ENCODE measurements around the gene SPRR3. TPM values are rescaled to one million over a fixed set of nuclear protein-coding genes. Genes with fewer than 3 reads are reported as not detected.

SPRR3 gene
- total RNA-seq, 1 experiment from 2014 or later: not detected

DNA sequence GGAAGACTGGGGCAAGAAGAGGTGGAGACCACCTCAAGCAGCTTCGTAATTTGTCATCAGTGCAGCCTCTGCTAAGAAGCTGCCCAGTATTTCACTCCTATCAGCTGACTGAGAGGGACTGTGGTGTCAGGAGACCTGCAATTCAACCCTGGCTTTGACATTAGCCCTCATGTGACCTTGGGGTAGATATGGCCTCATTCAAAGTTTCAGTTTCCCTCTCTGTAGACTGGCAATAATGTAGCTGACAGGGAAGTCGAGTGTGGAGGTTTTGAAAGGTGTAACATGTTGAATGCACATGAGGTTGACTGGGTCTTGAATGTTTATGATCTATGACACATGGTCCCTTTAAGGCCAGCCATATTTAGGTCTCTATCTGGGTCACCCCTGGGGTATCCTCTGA is 33.3 kb upstream of the SPRR3 start:
- DNase-seq (ENCODE audit: low spot score): no peak
- POLR2A ChIA-PET (ENCODE audit: low non-redundant PET): no interaction called here
- H3K27me3 ChIP-seq (replicated peaks; ENCODE audit: insufficient read depth, low read depth, low read length, poor library complexity): peaks cover 11% of the 10 kb centered on the region
- BruUV-seq (replicated peaks): no TSS peak
- CTCF ChIA-PET: no interaction called here
- H3K27ac ChIP-seq (ENCODE audit: low read depth, low read length, poor library complexity, severe bottlenecking): no peak overlapping the region
- intact Hi-C loops (cut with micrococcal nuclease; ENCODE audit: unreplicated experiment): no loop called here
- TF ChIP-seq EZH2 (IDR thresholded peaks at IDR 0.05; ENCODE audit: borderline replicate concordance, low read depth, low read length, poor library complexity, severe bottlenecking): no peak
- TF ChIP-seq, protein P1, sequence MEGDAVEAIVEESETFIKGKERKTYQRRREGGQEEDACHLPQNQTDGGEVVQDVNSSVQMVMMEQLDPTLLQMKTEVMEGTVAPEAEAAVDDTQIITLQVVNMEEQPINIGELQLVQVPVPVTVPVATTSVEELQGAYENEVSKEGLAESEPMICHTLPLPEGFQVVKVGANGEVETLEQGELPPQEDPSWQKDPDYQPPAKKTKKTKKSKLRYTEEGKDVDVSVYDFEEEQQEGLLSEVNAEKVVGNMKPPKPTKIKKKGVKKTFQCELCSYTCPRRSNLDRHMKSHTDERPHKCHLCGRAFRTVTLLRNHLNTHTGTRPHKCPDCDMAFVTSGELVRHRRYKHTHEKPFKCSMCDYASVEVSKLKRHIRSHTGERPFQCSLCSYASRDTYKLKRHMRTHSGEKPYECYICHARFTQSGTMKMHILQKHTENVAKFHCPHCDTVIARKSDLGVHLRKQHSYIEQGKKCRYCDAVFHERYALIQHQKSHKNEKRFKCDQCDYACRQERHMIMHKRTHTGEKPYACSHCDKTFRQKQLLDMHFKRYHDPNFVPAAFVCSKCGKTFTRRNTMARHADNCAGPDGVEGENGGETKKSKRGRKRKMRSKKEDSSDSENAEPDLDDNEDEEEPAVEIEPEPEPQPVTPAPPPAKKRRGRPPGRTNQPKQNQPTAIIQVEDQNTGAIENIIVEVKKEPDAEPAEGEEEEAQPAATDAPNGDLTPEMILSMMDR (conservative IDR thresholded peaks at IDR 0.05; ENCODE audit: low read depth, low read length): no peak
- no peak overlapping the region for H3K4me3 ChIP-seq (ENCODE audit: low read depth, low read length, poor library complexity, severe bottlenecking)
- H3K36me3 ChIP-seq (ENCODE audit: insufficient read depth, low read length, poor library complexity, severe bottlenecking): no peaks in the 10 kb centered on the region
- no peaks in the 10 kb centered on the region for H3K4me1 ChIP-seq (ENCODE audit: insufficient read depth, low read length, poor library complexity, severe bottlenecking)
- H3K9me3 ChIP-seq (ENCODE audit: low read depth, low read length, poor library complexity, severe bottlenecking): no peaks in the 10 kb centered on the region

- H3K4me3 ChIP-seq (ENCODE audit: low read depth, low read length, poor library complexity, severe bottlenecking): no peak overlapping the region
- H3K36me3 ChIP-seq (ENCODE audit: insufficient read depth, low read length, poor library complexity, severe bottlenecking): no peaks in the 10 kb centered on the region
- H3K27me3 ChIP-seq (replicated peaks; ENCODE audit: insufficient read depth, low read depth, low read length, poor library complexity): peaks cover 11% of the 10 kb centered on the region
- intact Hi-C loops (cut with micrococcal nuclease; ENCODE audit: unreplicated experiment): no loop called here
- no peaks in the 10 kb centered on the region for H3K9me3 ChIP-seq (ENCODE audit: low read depth, low read length, poor library complexity, severe bottlenecking)
- no peak overlapping the region for H3K27ac ChIP-seq (ENCODE audit: low read depth, low read length, poor library complexity, severe bottlenecking)
- POLR2A ChIA-PET (ENCODE audit: low non-redundant PET): no interaction called here
- DNase-seq (ENCODE audit: low spot score): no peak
- BruUV-seq (replicated peaks): no TSS peak
- CTCF ChIA-PET: no interaction called here
- TF ChIP-seq, protein P1 (conservative IDR thresholded peaks at IDR 0.05; ENCODE audit: low read depth, low read length): no peak
- no peak for TF ChIP-seq EZH2 (IDR thresholded peaks at IDR 0.05; ENCODE audit: borderline replicate concordance, low read depth, low read length, poor library complexity, severe bottlenecking)
- no peaks in the 10 kb centered on the region for H3K4me1 ChIP-seq (ENCODE audit: insufficient read depth, low read length, poor library complexity, severe bottlenecking)
Observed at GRCh38 chr1:152969036-152969435, 32.5 kb upstream of the SPRR3 start.

DNA sequence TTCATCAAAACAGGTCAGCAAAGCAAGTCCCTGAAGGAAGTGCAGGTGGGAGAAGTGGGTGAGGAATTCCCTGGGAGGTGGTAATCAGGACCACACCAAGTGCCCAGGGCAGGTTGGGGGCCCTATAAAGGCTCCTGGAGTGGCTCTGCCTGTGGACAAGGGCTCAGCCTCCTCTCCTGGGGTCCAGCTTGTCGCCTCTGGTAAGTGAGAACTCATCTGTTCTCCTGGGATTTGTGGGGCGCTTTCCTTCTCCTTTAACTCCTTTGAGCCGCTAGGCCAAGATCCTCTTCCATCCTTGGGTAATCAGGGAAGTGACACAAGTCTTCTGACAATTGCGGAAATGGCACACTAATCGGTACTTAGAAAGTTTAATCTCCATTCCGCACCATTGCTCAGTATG is 31.1 kb upstream of the SPRR3 start, which contains the start of gene SPRR4:
TSS of gene SPRR4 (plus strand) at position 154 of the 400 bp plus-strand sequence. CDS start 1,243 bp downstream, outside the sequence.
- ChIA-PET POLR2A (ENCODE audit: low non-redundant PET) (interaction anchor here (0.7 kb wide), 1 partner anchor 1001 kb away, joined by 5 read pairs; no protein-coding TSS in a partner anchor), CTCF (no interaction called here)
- no peak for DNase-seq (ENCODE audit: low spot score)
- H3K4me1 ChIP-seq (ENCODE audit: insufficient read depth, low read length, poor library complexity, severe bottlenecking): no peaks in the 10 kb centered on the region
- H3K36me3 ChIP-seq (ENCODE audit: insufficient read depth, low read length, poor library complexity, severe bottlenecking): no peaks in the 10 kb centered on the region
- no peaks in the 10 kb centered on the region for H3K9me3 ChIP-seq (ENCODE audit: low read depth, low read length, poor library complexity, severe bottlenecking)
- no peak within 1 kb of the TSS for H3K4me3 ChIP-seq (ENCODE audit: low read depth, low read length, poor library complexity, severe bottlenecking)
- H3K27me3 ChIP-seq (replicated peaks; ENCODE audit: insufficient read depth, low read depth, low read length, poor library complexity): peaks cover 7% of the 10 kb centered on the region
- no peak for TF ChIP-seq EZH2 (IDR thresholded peaks at IDR 0.05; ENCODE audit: borderline replicate concordance, low read depth, low read length, poor library complexity, severe bottlenecking)
- TF ChIP-seq, protein P1 (conservative IDR thresholded peaks at IDR 0.05; ENCODE audit: low read depth, low read length): no peak
- intact Hi-C loops (cut with micrococcal nuclease; ENCODE audit: unreplicated experiment): no loop called here
- H3K27ac ChIP-seq (ENCODE audit: low read depth, low read length, poor library complexity, severe bottlenecking): no peak within 1 kb of the TSS
- BruUV-seq (replicated peaks): no TSS peak
